ENCODE results near the gene SLC6A9. TPM values are rescaled to one million over a fixed set of nuclear protein-coding genes. Genes with fewer than 3 reads are reported as not detected.

The SLC6A9 gene
- total and polyA plus RNA-seq, 7 donors = 0.28 to 1.2 (median 0.71) TPM

GRCh38 chr1:43990271-43991199 is 40.7 kb downstream of the SLC6A9 start:
- DNase-seq (no peak), ATAC-seq (no peak)
- H3K27ac ChIP-seq = peak overlapping the region; percentile 63
- no peak for TF ChIP-seq CTCF (IDR thresholded peaks at IDR 0.05)
- intact Hi-C loops (cut with DNase I) = no loop called here
- H3K9me3 ChIP-seq = no peaks in the 10 kb centered on the region
- peaks cover 0 to 17% of the 10 kb centered on the region in 2 donors for H3K36me3 ChIP-seq (ENCODE audit: insufficient read depth in 1 of 2, low read depth in 1 of 2)
- peak overlapping the region; percentile 83 for H3K4me3 ChIP-seq
- WGBS, 3 donors = 68 to 74% (median 70%) methylated on average over 19 of the region's 19 CpGs
- H3K27me3 ChIP-seq (ENCODE audit: insufficient read depth in 3 of 3, low read length in 2 of 3) = no peaks in the 10 kb centered on the region
- peaks cover 6% of the 10 kb centered on the region for H3K4me1 ChIP-seq

DNA sequence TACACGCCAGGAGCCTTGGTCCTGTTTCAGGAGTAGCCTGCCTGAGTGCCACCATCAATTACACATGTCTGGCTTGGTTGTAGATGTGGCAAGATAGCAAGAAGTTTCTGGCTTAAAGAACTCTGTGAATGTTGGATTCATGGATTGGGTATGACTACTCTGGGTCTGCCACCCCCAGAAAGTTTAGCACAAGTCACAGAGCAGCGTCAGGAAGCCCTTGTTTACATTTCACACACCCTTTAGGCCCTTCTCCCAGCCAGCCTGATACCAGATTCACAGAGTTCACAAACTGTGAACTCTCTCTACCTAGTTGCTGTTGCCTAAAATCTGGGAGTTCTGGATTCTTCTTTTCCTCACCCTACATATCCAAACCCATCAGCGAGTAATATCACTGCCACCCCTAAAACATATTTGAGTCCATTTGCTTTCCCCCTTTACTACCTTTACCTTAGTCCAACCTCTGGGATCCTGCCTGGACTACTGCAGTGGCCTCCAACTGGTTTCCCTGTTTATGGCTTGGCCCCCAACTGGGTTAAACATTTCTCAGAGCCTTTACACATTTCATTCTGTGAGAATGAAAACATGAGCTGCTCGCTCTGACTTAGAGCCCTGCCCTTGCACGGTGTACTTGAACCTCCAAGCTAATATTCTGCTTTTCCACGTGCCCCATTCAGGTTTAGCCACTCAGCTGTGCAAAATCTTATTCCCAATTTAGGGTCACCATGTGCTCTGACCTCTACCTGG is 43.9 kb downstream of the SLC6A9 start:
- H3K27me3 ChIP-seq (ENCODE audit: insufficient read depth in 3 of 3, low read length in 2 of 3) = no peaks in the 10 kb centered on the region
- no peaks in the 10 kb centered on the region for H3K9me3 ChIP-seq
- H3K4me3 ChIP-seq = no peak overlapping the region
- H3K36me3 ChIP-seq (ENCODE audit: insufficient read depth in 1 of 2, low read depth in 1 of 2) = peaks cover 0 to 32% of the 10 kb centered on the region in 2 donors
- 81 to 86% (median 83%) methylated on average over 6 of the region's 6 CpGs for WGBS, 3 donors
- intact Hi-C loops (cut with DNase I) = no loop called here
- peaks cover 6% of the 10 kb centered on the region for H3K4me1 ChIP-seq
- ATAC-seq (no peak), DNase-seq (no peak)
- H3K27ac ChIP-seq = no peak overlapping the region
- TF ChIP-seq CTCF (IDR thresholded peaks at IDR 0.05) = no peak

- WGBS, 3 donors = 82 to 89% (median 84%) methylated on average over 6 of the region's 6 CpGs
- DNase-seq = no peak
These were observed 44.5 kb downstream of the SLC6A9 start for GRCh38 chr1:43986712-43987111.

DNA sequence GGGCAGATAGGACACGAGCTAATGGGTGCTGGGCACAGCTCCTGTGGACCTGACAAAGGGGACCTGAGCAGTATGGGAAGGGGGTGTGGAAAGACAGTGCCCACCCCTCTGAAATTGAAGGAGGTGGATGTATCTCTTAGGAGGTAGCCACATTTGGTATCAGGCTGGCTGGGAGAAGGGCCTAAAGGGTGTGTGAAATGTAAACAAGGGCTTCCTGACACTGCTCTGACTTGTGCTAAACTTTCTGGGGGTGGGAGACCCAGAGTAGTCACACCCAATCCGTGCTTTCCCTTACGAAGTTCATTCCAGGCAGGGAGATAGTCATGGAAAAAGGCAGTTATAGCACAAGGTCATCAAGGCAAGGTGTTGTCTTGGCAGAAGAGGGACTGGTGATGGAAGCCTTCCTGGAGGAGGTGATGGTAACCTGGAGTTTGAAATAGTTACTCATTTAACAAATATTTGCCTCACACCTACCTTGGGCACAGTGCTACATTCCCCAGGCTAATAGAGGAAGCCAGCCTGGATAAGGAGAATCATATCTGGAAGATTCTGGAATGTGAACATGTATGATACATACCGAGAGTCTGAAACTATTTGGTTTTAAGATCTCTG is 45.2 kb downstream of the SLC6A9 start:
- no peak for DNase-seq
- Histone ChIP-seq H3K36me3 (ENCODE audit: insufficient read depth in 1 of 2, low read depth in 1 of 2) (peaks cover 0 to 38% of the 10 kb centered on the region in 2 donors), H3K4me1 (peaks cover 5% of the 10 kb centered on the region), H3K4me3 (no peak overlapping the region), H3K27me3 (ENCODE audit: insufficient read depth in 3 of 3, low read length in 2 of 3) (no peaks in the 10 kb centered on the region), H3K9me3 (no peaks in the 10 kb centered on the region), H3K27ac (no peak overlapping the region)
- no peak for TF ChIP-seq CTCF (IDR thresholded peaks at IDR 0.05)
- no peak for ATAC-seq
- intact Hi-C loops (cut with DNase I) = no loop called here
- 86 to 89% (median 88%) methylated on average over 4 of the region's 4 CpGs for WGBS, 3 donors

More at GRCh38 chr1:43986712-43987111, 44.5 kb downstream of the SLC6A9 start:
- no peak for TF ChIP-seq CTCF (IDR thresholded peaks at IDR 0.05)
- Histone ChIP-seq H3K9me3 (no peaks in the 10 kb centered on the region), H3K27me3 (ENCODE audit: insufficient read depth in 3 of 3, low read length in 2 of 3) (no peaks in the 10 kb centered on the region), H3K4me1 (peaks cover 6% of the 10 kb centered on the region), H3K27ac (no peak overlapping the region), H3K36me3 (ENCODE audit: insufficient read depth in 1 of 2, low read depth in 1 of 2) (peaks cover 0 to 33% of the 10 kb centered on the region in 2 donors), H3K4me3 (no peak overlapping the region)
- intact Hi-C loops (cut with DNase I) = no loop called here
- ATAC-seq = no peak

Measured in psoas muscle (tissue), 8 donors.